ENCODE measurements around the gene RPA3.

Gene RPA3

GRCh38 chr7:7612519-7612918 is 105.9 kb downstream of the RPA3 start:
- no peak overlapping the region for H3K4me3 Mint-ChIP-seq
- DNase-seq: no peak
- CTCF ChIA-PET: interaction anchor here (2.1 kb wide), 1 partner anchor 69 kb away, joined by 6 read pairs; no protein-coding TSS in a partner anchor
- H3K27me3 Mint-ChIP-seq: no peaks in the 10 kb centered on the region
- no peaks in the 10 kb centered on the region for H3K9me3 Mint-ChIP-seq
- H3K36me3 Mint-ChIP-seq: peaks cover 10% of the 10 kb centered on the region
- no peak overlapping the region for H3K27ac Mint-ChIP-seq
- H3K4me1 Mint-ChIP-seq: peaks cover 9% of the 10 kb centered on the region

GRCh38 chr7:7609330-7609729 is 109.1 kb downstream of the RPA3 start:
- Mint-ChIP-seq H3K4me1 (no peaks in the 10 kb centered on the region), H3K4me3 (no peak overlapping the region)

GRCh38 chr7:7607010-7607409 is 111.4 kb downstream of the RPA3 start:
- CTCF ChIA-PET: no interaction called here
- Mint-ChIP-seq H3K4me1 (no peaks in the 10 kb centered on the region), H3K4me3 (no peak overlapping the region), H3K36me3 (peaks cover 17% of the 10 kb centered on the region), H3K27ac (no peak overlapping the region), H3K9me3 (no peaks in the 10 kb centered on the region), H3K27me3 (no peaks in the 10 kb centered on the region)
- DNase-seq: no peak

More at GRCh38 chr7:7609330-7609729, 109.1 kb downstream of the RPA3 start:
- CTCF ChIA-PET: no interaction called here
- Mint-ChIP-seq H3K27ac (no peak overlapping the region), H3K27me3 (no peaks in the 10 kb centered on the region), H3K36me3 (peaks cover 17% of the 10 kb centered on the region), H3K9me3 (no peaks in the 10 kb centered on the region)
- no peak for DNase-seq

GRCh38 chr7:7596176-7596575 is 122.2 kb downstream of the RPA3 start:
- no peaks in the 10 kb centered on the region for H3K27me3 Mint-ChIP-seq
- no peaks in the 10 kb centered on the region for H3K4me1 Mint-ChIP-seq
- peaks cover 2% of the 10 kb centered on the region for H3K9me3 Mint-ChIP-seq
- no peak overlapping the region for H3K27ac Mint-ChIP-seq
- CTCF ChIA-PET: interaction anchor here (0.7 to 2.7 kb wide), 3 partner anchors 165 to 640 kb away, joined by 3 to 10 read pairs (median 3); no protein-coding TSS in a partner anchor
- H3K4me3 Mint-ChIP-seq: no peak overlapping the region
- peaks cover 48% of the 10 kb centered on the region for H3K36me3 Mint-ChIP-seq
- no peak for DNase-seq

GRCh38 chr7:7595451-7595850 is 123.0 kb downstream of the RPA3 start:
- H3K27ac Mint-ChIP-seq: no peak overlapping the region

More at GRCh38 chr7:7595451-7595850, 123.0 kb downstream of the RPA3 start:
- no peaks in the 10 kb centered on the region for H3K27me3 Mint-ChIP-seq
- no peak overlapping the region for H3K4me3 Mint-ChIP-seq
- no peaks in the 10 kb centered on the region for H3K4me1 Mint-ChIP-seq
- no peak for DNase-seq
- no peaks in the 10 kb centered on the region for H3K9me3 Mint-ChIP-seq
- CTCF ChIA-PET: interaction anchor here (0.7 to 2.7 kb wide), 4 partner anchors 166 to 700 kb away, joined by 3 to 10 read pairs (median 3); no protein-coding TSS in a partner anchor
- peaks cover 45% of the 10 kb centered on the region for H3K36me3 Mint-ChIP-seq

Measured in activated naive CD4-positive, alpha-beta T cell treated with anti-CD3 and anti-CD28 coated beads, Interleukin-2, amount 10 ng/mL, durations not matched to agents 7 days and 5 days (primary cell).